NT2/D1 (cell line): ENCODE data around the gene HS3ST1.

Experiments
- DNase-seq: peaks from one replicate; pipeline ENCODE4 v3.0.0-alpha.2; 2011; ENCODE audit warnings: low read depth, low spot score
- H3K27me3 ChIP-seq: 2 replicates; pipeline ENCODE4 v1.6.0; 2011; ENCODE audit warnings: mild to moderate bottlenecking; ENCODE audit not compliant: insufficient read length, insufficient read depth
- H3K36me3 ChIP-seq: 2 replicates; pipeline ENCODE4 v1.6.1; 2011; ENCODE audit warnings: mild to moderate bottlenecking, low read length, mixed read lengths; ENCODE audit not compliant: insufficient read depth, insufficient read length
- H3K4me1 ChIP-seq: 2 replicates; pipeline ENCODE4 v1.5.1; 2011; ENCODE audit not compliant: insufficient read depth, insufficient read length
- H3K4me3 ChIP-seq: 2 replicates; pipeline ENCODE4 v1.5.1; 2011; ENCODE audit warnings: low read depth; ENCODE audit not compliant: insufficient read length
- H3K9ac ChIP-seq: 2 replicates; pipeline ENCODE4 v1.6.0; 2011; ENCODE audit warnings: low read depth; ENCODE audit not compliant: insufficient read length
- H3K9me3 ChIP-seq: 2 replicates; pipeline ENCODE4 v1.5.1; 2011; ENCODE audit warnings: mild to moderate bottlenecking, low read length; ENCODE audit not compliant: insufficient read depth
- SUZ12 ChIP-seq: IDR thresholded peaks from 2 replicates; pipeline ENCODE4 v1.6.1; 2011; ENCODE audit not compliant: insufficient read length, insufficient read depth; ENCODE audit errors: extremely low read depth
- YY1 ChIP-seq: IDR thresholded peaks from 2 replicates; pipeline ENCODE4 v1.6.1; 2011; ENCODE audit not compliant: insufficient read length, insufficient read depth
- ZNF274 ChIP-seq: IDR thresholded peaks from 2 replicates; pipeline ENCODE4 v1.6.1; 2011; ENCODE audit warnings: mild to moderate bottlenecking, low read depth, low read length

The HS3ST1 gene

GRCh38 chr4:11376146-11376545 lies 52.5 kb downstream of the HS3ST1 start:
- no peak overlapping the region for H3K4me3 ChIP-seq
- H3K27me3 ChIP-seq, result no peaks in the 10 kb centered on the region
- H3K4me1 ChIP-seq, result no peaks in the 10 kb centered on the region
- H3K9me3 ChIP-seq, result no peaks in the 10 kb centered on the region
- no peak overlapping the region for H3K9ac ChIP-seq
- no peaks in the 10 kb centered on the region for H3K36me3 ChIP-seq
- TF ChIP-seq YY1 (no peak), ZNF274 (no peak), SUZ12 (no peak)
- DNase-seq, result no peak

- Histone ChIP-seq H3K27me3 (no peaks in the 10 kb centered on the region), H3K4me1 (no peaks in the 10 kb centered on the region), H3K9ac (no peak overlapping the region), H3K4me3 (no peak overlapping the region), H3K36me3 (no peaks in the 10 kb centered on the region), H3K9me3 (no peaks in the 10 kb centered on the region; the same call in 1 of the 2 replicates)
- no peak for DNase-seq
- no peak for TF ChIP-seq SUZ12
- TF ChIP-seq ZNF274, result no peak
- TF ChIP-seq YY1, result no peak
These were observed 60.0 kb downstream of the HS3ST1 start for GRCh38 chr4:11368701-11369115.

- Histone ChIP-seq H3K27me3 (no peaks in the 10 kb centered on the region), H3K4me1 (no peaks in the 10 kb centered on the region), H3K9me3 (no peaks in the 10 kb centered on the region; the same call in 1 of the 2 replicates), H3K9ac (no peak overlapping the region), H3K36me3 (no peaks in the 10 kb centered on the region), H3K4me3 (no peak overlapping the region)
- TF ChIP-seq SUZ12 (no peak), ZNF274 (no peak), YY1 (no peak)
- DNase-seq, result no peak
These were observed 61.3 kb downstream of the HS3ST1 start for GRCh38 chr4:11367371-11367770.

GRCh38 chr4:11366859-11367258 lies 61.8 kb downstream of the HS3ST1 start:
- Histone ChIP-seq H3K9me3 (no peaks in the 10 kb centered on the region; the same call in 1 of the 2 replicates), H3K4me3 (no peak overlapping the region), H3K4me1 (no peaks in the 10 kb centered on the region)

DNA sequence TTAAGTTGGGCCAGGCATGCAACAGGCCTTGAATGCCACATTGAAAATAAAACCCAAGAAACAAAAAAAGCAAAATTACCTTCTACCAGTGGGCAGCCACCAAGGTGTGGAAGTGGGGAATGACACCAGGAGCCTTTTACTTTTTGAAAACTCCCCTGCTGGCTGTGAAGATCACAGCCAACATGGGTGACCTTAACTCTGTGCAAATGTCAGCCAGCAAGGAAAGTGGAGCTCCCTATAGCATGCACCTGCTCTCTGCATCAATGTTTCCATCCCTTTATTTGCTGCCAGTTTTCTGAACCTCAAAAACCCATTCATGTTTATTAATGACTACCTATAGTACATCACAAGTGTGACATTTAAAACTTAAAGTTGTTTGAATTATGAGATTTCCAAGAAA lies 63.7 kb downstream of the HS3ST1 start:
- TF ChIP-seq SUZ12 (no peak), ZNF274 (no peak), YY1 (no peak)
- Histone ChIP-seq H3K27me3 (no peaks in the 10 kb centered on the region), H3K4me1 (no peaks in the 10 kb centered on the region), H3K36me3 (no peaks in the 10 kb centered on the region), H3K4me3 (no peak overlapping the region), H3K9ac (no peak overlapping the region), H3K9me3 (no peaks in the 10 kb centered on the region; the same call in 1 of the 2 replicates)
- DNase-seq, result no peak

More at GRCh38 chr4:11366859-11367258, 61.8 kb downstream of the HS3ST1 start:
- Histone ChIP-seq H3K9ac (no peak overlapping the region), H3K27me3 (no peaks in the 10 kb centered on the region), H3K36me3 (no peaks in the 10 kb centered on the region)
- no peak for DNase-seq
- TF ChIP-seq YY1, result no peak
- no peak for TF ChIP-seq ZNF274
- no peak for TF ChIP-seq SUZ12

DNA sequence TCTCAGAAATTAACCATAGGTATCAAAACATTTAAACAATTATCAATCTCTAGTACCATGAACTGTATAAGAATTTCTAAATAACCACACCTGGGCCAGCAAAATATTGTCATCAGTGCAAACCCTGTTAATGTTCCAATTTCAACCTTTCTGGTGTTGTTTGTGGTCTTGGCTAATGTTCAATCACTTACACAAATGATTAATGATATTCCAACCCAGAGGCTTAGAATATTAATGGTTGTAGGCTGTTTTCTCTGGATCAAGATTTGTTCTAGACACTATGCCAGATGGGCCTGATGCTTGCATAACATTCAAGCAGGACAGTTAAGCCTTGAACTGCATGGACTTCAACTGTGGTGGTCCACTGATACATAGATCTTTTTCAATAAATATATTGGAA lies 69.1 kb downstream of the HS3ST1 start:
- Histone ChIP-seq H3K36me3 (no peaks in the 10 kb centered on the region), H3K9ac (no peak overlapping the region), H3K4me3 (no peak overlapping the region), H3K9me3 (peaks cover 5% of the 10 kb centered on the region; the same call in 1 of the 2 replicates), H3K4me1 (no peaks in the 10 kb centered on the region), H3K27me3 (no peaks in the 10 kb centered on the region)
- no peak for DNase-seq
- TF ChIP-seq ZNF274 (no peak), SUZ12 (no peak), YY1 (no peak)

GRCh38 chr4:11355226-11355625 lies 73.5 kb downstream of the HS3ST1 start:
- no peaks in the 10 kb centered on the region for H3K36me3 ChIP-seq
- TF ChIP-seq SUZ12 (no peak), YY1 (no peak), ZNF274 (no peak)

DNA sequence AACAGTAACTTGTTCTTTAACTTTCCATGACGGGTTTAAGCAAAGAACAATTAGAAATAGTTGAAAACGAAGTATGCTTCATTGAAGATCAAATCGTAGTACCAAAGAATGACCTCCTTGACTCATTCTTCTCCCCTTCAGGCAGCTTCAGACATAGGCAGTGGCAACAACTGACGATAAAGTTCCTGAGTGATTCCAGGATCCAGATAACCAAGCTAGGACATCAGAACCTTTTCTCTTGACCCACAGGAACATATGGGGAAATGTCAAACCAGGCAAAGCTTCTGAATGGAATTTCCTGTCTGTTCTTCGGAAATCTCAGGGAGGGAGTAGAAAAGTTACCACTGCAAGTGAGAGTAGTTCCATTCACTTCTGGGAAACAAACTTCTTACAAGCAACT lies 74.2 kb downstream of the HS3ST1 start:
- Histone ChIP-seq H3K4me3 (no peak overlapping the region), H3K9me3 (peaks cover 5% of the 10 kb centered on the region; the same call in 1 of the 2 replicates), H3K4me1 (no peaks in the 10 kb centered on the region), H3K9ac (no peak overlapping the region), H3K27me3 (no peaks in the 10 kb centered on the region), H3K36me3 (no peaks in the 10 kb centered on the region)
- DNase-seq, result no peak
- TF ChIP-seq ZNF274 (no peak), SUZ12 (no peak), YY1 (no peak)

More at GRCh38 chr4:11355226-11355625, 73.5 kb downstream of the HS3ST1 start:
- H3K27me3 ChIP-seq, result no peaks in the 10 kb centered on the region
- H3K4me1 ChIP-seq, result no peaks in the 10 kb centered on the region
- peak; percentile 27 for DNase-seq
- peaks cover 5% of the 10 kb centered on the region; the same call in 1 of the 2 replicates for H3K9me3 ChIP-seq
- no peak overlapping the region for H3K4me3 ChIP-seq
- H3K9ac ChIP-seq, result no peak overlapping the region
